ENCODE data around the gene PKIG. TPM values are rescaled to one million over a fixed set of nuclear protein-coding genes. Genes with fewer than 3 reads are reported as not detected.

PKIG gene
- total RNA-seq, 1 experiment from 2014 or later = 27.0 TPM

DNA sequence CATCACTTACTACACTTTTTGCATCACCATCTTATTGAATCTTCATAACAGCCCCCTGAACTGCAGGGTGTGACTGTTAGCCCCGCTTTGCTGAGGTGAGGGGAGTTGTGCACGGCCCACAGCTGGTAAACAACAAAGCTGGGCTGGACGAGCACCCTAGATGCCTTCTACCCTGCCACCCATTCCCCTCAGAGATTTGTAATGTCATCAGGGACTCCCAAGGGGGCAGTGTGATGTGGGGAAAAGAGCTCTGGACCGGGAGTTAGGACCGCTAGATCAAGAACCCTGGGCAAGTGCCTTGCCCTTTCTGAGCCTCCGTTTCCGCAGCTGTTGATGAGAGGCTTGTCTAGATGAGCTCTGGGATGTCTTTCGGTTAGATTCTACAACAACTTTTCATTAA, 20.9 kb downstream of the PKIG start:
- TF ChIP-seq, protein P1, sequence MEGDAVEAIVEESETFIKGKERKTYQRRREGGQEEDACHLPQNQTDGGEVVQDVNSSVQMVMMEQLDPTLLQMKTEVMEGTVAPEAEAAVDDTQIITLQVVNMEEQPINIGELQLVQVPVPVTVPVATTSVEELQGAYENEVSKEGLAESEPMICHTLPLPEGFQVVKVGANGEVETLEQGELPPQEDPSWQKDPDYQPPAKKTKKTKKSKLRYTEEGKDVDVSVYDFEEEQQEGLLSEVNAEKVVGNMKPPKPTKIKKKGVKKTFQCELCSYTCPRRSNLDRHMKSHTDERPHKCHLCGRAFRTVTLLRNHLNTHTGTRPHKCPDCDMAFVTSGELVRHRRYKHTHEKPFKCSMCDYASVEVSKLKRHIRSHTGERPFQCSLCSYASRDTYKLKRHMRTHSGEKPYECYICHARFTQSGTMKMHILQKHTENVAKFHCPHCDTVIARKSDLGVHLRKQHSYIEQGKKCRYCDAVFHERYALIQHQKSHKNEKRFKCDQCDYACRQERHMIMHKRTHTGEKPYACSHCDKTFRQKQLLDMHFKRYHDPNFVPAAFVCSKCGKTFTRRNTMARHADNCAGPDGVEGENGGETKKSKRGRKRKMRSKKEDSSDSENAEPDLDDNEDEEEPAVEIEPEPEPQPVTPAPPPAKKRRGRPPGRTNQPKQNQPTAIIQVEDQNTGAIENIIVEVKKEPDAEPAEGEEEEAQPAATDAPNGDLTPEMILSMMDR (conservative IDR thresholded peaks at IDR 0.05) = peak; percentile 61
- no peak overlapping the region for H4K8ac ChIP-seq (replicated peaks; ENCODE audit: insufficient read length, low read depth, low read length)
- Mint-ChIP-seq H3K4me1 (peaks cover 5 to 11% of the 10 kb centered on the region in 2 experiments), H3K27me3 (ENCODE audit: low read depth) (no peaks in the 10 kb centered on the region), H3K4me3 (no peak overlapping the region), H3K9me3 (peaks cover 0 to 3% of the 10 kb centered on the region in 2 experiments; a peak in 3 of 5 replicates), H3K27ac (no peak overlapping the region), H3K36me3 (ENCODE audit: insufficient read depth in 1 of 3, low read depth in 3 of 3) (no peaks in the 10 kb centered on the region; a peak in 1 of 7 replicates)
- peaks cover 2% of the 10 kb centered on the region; the same call in 1 of the 2 replicates for H3K4me1 ChIP-seq (ENCODE audit: insufficient read depth, low read length)
- H3K56ac ChIP-seq (ENCODE audit: insufficient read length, low read depth, low read length) = no peak overlapping the region
- H2AFZ ChIP-seq (ENCODE audit: low read length) = no peak overlapping the region
- H4K5ac ChIP-seq (ENCODE audit: insufficient read length, low read depth, low read length) = no peak overlapping the region
- H3K23ac ChIP-seq (ENCODE audit: insufficient read length, low read depth, low read length) = no peak overlapping the region
- H4K91ac ChIP-seq (ENCODE audit: insufficient read length, low read depth, low read length) = no peak overlapping the region
- no peak overlapping the region for H2BK20ac ChIP-seq (ENCODE audit: low read depth, low read length, poor library complexity, severe bottlenecking)
- no peaks in the 10 kb centered on the region for H3K9me3 ChIP-seq (ENCODE audit: control insufficient read depth, low read depth, low read length)
- H3K14ac ChIP-seq (ENCODE audit: insufficient read depth, low read length) = no peak overlapping the region
- H2BK15ac ChIP-seq (ENCODE audit: low read depth, low read length) = no peak overlapping the region
- no peak overlapping the region for H2BK5ac ChIP-seq (ENCODE audit: insufficient read length, low read length)
- no CpG with 5 or more reads among the region's 8 CpGs for WGBS (ENCODE audit: extremely low coverage, insufficient read length, low lambda C conversion rate)
- H3T11ph ChIP-seq (ENCODE audit: low read length) = no peak overlapping the region
- no peaks in the 10 kb centered on the region for H3K27me3 ChIP-seq (ENCODE audit: insufficient read depth, low read length)
- no peak for DNase-seq
- H3K9ac ChIP-seq (ENCODE audit: extremely low read depth, insufficient read length, low read length) = no peak overlapping the region
- no peak overlapping the region for H2BK120ac ChIP-seq (ENCODE audit: low read depth, low read length, poor library complexity, severe bottlenecking)
- H3K27ac ChIP-seq (ENCODE audit: insufficient read length, low read depth, low read length) = no peak overlapping the region
- H3K4me2 ChIP-seq (ENCODE audit: insufficient read depth, insufficient read length, low read length) = no peak overlapping the region
- no peak overlapping the region for H2BK12ac ChIP-seq (ENCODE audit: insufficient read length, low read depth, low read length)
- no peaks in the 10 kb centered on the region for H3K79me1 ChIP-seq (ENCODE audit: insufficient read depth, low read depth, low read length, poor library complexity, severe bottlenecking)
- no peak overlapping the region for H3K4ac ChIP-seq (ENCODE audit: low read depth, low read length)
- H3K79me2 ChIP-seq (ENCODE audit: insufficient read depth, low read length) = no peaks in the 10 kb centered on the region
- H4K20me1 ChIP-seq (ENCODE audit: control insufficient read depth, insufficient read depth, insufficient read length) = no peaks in the 10 kb centered on the region
- H3K18ac ChIP-seq (ENCODE audit: insufficient read length, low read depth, low read length) = no peak overlapping the region
- no peak overlapping the region for H2AK5ac ChIP-seq (ENCODE audit: insufficient read length, low read length)
- H3K23me2 ChIP-seq (ENCODE audit: insufficient read length, low read depth, low read length, poor library complexity, severe bottlenecking) = no peaks in the 10 kb centered on the region
